NCI-H2171 (cell line): Measurements from ENCODE around the gene MVD.

Source experiments
- DNase-seq: peaks from one replicate; lab custom pipeline; 2025; lab: John Stamatoyannopoulos, UW

MVD gene

GRCh38 chr16:88605186-88606147 is 57.4 kb downstream of the MVD start:
- no peak for DNase-seq

- no peak for DNase-seq
These were observed 60.8 kb downstream of the MVD start for GRCh38 chr16:88602091-88602490.
